ENCODE measurements around the gene SLC12A7.

SLC12A7 gene

GRCh38 chr5:1017056-1017455, 94.8 kb downstream of the SLC12A7 start:
- H3K27ac ChIP-seq (ENCODE audit: low read length) = no peak overlapping the region
- H3K36me3 ChIP-seq (ENCODE audit: control insufficient read depth, low read depth, low read length) = no peaks in the 10 kb centered on the region
- H3K27me3 ChIP-seq (ENCODE audit: control insufficient read depth, insufficient read depth, low read length) = no peaks in the 10 kb centered on the region
- no peaks in the 10 kb centered on the region for H3K9me3 ChIP-seq (ENCODE audit: control insufficient read depth, low read depth, low read length)
- H3K4me3 ChIP-seq (ENCODE audit: low read length) = no peak overlapping the region
- peaks cover 4% of the 10 kb centered on the region for H3K4me1 ChIP-seq (ENCODE audit: control insufficient read depth, low read depth, low read length)
- no peak overlapping the region for H3K9ac ChIP-seq (ENCODE audit: low read length)

- H3K4me1 ChIP-seq (ENCODE audit: control insufficient read depth, low read depth, low read length) = peaks cover 2% of the 10 kb centered on the region
- no peaks in the 10 kb centered on the region for H3K9me3 ChIP-seq (ENCODE audit: control insufficient read depth, low read depth, low read length)
- no peak overlapping the region for H3K9ac ChIP-seq (ENCODE audit: low read length)
- H3K27ac ChIP-seq (ENCODE audit: low read length) = no peak overlapping the region
- no peaks in the 10 kb centered on the region for H3K27me3 ChIP-seq (ENCODE audit: control insufficient read depth, insufficient read depth, low read length)
- no peaks in the 10 kb centered on the region for H3K36me3 ChIP-seq (ENCODE audit: control insufficient read depth, low read depth, low read length)
- H3K4me3 ChIP-seq (ENCODE audit: low read length) = no peak overlapping the region
Measured at GRCh38 chr5:1016476-1016875, 95.4 kb downstream of the SLC12A7 start.

GRCh38 chr5:1016036-1016435, 95.8 kb downstream of the SLC12A7 start:
- no peaks in the 10 kb centered on the region for H3K9me3 ChIP-seq (ENCODE audit: control insufficient read depth, low read depth, low read length)
- no peak overlapping the region for H3K4me3 ChIP-seq (ENCODE audit: low read length)
- no peaks in the 10 kb centered on the region for H3K36me3 ChIP-seq (ENCODE audit: control insufficient read depth, low read depth, low read length)
- no peak overlapping the region for H3K9ac ChIP-seq (ENCODE audit: low read length)
- H3K27me3 ChIP-seq (ENCODE audit: control insufficient read depth, insufficient read depth, low read length) = no peaks in the 10 kb centered on the region
- H3K4me1 ChIP-seq (ENCODE audit: control insufficient read depth, low read depth, low read length) = peaks cover under 1% of the 10 kb centered on the region
- H3K27ac ChIP-seq (ENCODE audit: low read length) = no peak overlapping the region

GRCh38 chr5:1015507-1015906, 96.4 kb downstream of the SLC12A7 start:
- H3K4me1 ChIP-seq (ENCODE audit: control insufficient read depth, low read depth, low read length) = peaks cover 5% of the 10 kb centered on the region
- no peak overlapping the region for H3K27ac ChIP-seq (ENCODE audit: low read length)
- H3K36me3 ChIP-seq (ENCODE audit: control insufficient read depth, low read depth, low read length) = no peaks in the 10 kb centered on the region
- H3K9ac ChIP-seq (ENCODE audit: low read length) = no peak overlapping the region
- no peaks in the 10 kb centered on the region for H3K9me3 ChIP-seq (ENCODE audit: control insufficient read depth, low read depth, low read length)
- peaks cover 5% of the 10 kb centered on the region for H3K27me3 ChIP-seq (ENCODE audit: control insufficient read depth, insufficient read depth, low read length)
- no peak overlapping the region for H3K4me3 ChIP-seq (ENCODE audit: low read length)

DNA sequence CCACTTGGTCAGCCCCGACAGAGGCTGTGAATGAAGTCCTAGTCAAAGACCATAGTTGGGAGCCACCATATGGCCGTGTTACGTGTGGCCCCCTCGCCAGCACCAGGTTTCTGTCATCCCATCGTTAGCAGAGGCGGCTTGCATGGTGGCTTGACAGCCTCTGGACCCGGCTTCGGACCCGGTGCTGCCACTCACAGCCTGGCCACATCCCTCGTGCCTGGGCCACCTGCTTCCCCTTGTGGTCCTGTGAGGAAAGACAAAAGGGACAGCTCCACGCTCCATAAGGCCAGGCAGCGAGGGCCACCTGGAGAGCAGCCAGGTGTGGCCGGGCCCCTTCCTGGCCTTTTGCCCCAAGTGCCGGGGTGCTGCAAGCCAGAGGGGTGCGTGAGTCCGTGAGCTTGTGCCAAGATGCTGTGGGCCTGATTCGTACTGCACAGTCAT, 97.1 kb downstream of the SLC12A7 start:
- no peak overlapping the region for H3K27ac ChIP-seq (ENCODE audit: low read length)
- H3K4me1 ChIP-seq (ENCODE audit: control insufficient read depth, low read depth, low read length) = peaks cover 6% of the 10 kb centered on the region
- H3K36me3 ChIP-seq (ENCODE audit: control insufficient read depth, low read depth, low read length) = no peaks in the 10 kb centered on the region
- H3K9me3 ChIP-seq (ENCODE audit: control insufficient read depth, low read depth, low read length) = no peaks in the 10 kb centered on the region
- peaks cover 12% of the 10 kb centered on the region for H3K27me3 ChIP-seq (ENCODE audit: control insufficient read depth, insufficient read depth, low read length)
- H3K9ac ChIP-seq (ENCODE audit: low read length) = no peak overlapping the region
- no peak overlapping the region for H3K4me3 ChIP-seq (ENCODE audit: low read length)

GRCh38 chr5:1014346-1014745, 97.5 kb downstream of the SLC12A7 start:
- H3K27ac ChIP-seq (ENCODE audit: low read length) = no peak overlapping the region

DNA sequence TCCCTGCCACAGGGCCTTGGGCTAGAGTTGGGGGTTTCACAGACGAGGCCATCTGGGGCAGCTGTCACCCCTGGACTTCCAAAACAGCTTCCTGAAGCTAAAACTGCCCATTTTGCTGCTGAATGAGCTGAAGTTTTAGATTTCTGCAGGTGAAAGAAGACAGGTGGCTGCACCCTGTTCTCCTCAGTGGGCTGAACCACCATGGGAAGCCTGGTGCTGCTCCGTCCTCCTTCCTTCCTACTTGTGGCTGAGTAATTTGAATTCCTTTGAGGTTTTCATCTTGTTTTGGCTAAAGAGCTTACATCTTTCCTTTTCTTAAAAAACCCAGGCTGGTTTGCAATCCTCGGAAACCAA, 97.9 kb downstream of the SLC12A7 start:
- H3K9ac ChIP-seq (ENCODE audit: low read length) = no peak overlapping the region
- H3K4me3 ChIP-seq (ENCODE audit: low read length) = no peak overlapping the region
- no peaks in the 10 kb centered on the region for H3K9me3 ChIP-seq (ENCODE audit: control insufficient read depth, low read depth, low read length)
- H3K4me1 ChIP-seq (ENCODE audit: control insufficient read depth, low read depth, low read length) = peaks cover 6% of the 10 kb centered on the region
- H3K27ac ChIP-seq (ENCODE audit: low read length) = no peak overlapping the region
- H3K27me3 ChIP-seq (ENCODE audit: control insufficient read depth, insufficient read depth, low read length) = peaks cover 20% of the 10 kb centered on the region
- no peaks in the 10 kb centered on the region for H3K36me3 ChIP-seq (ENCODE audit: control insufficient read depth, low read depth, low read length)

More at GRCh38 chr5:1014346-1014745, 97.5 kb downstream of the SLC12A7 start:
- Histone ChIP-seq H3K4me1 (ENCODE audit: control insufficient read depth, low read depth, low read length) (peaks cover 6% of the 10 kb centered on the region), H3K9ac (ENCODE audit: low read length) (no peak overlapping the region), H3K4me3 (ENCODE audit: low read length) (no peak overlapping the region), H3K36me3 (ENCODE audit: control insufficient read depth, low read depth, low read length) (no peaks in the 10 kb centered on the region), H3K9me3 (ENCODE audit: control insufficient read depth, low read depth, low read length) (no peaks in the 10 kb centered on the region), H3K27me3 (ENCODE audit: control insufficient read depth, insufficient read depth, low read length) (peaks cover 17% of the 10 kb centered on the region)

- no peak overlapping the region for H3K9ac ChIP-seq (ENCODE audit: low read length)
- peaks cover 6% of the 10 kb centered on the region for H3K4me1 ChIP-seq (ENCODE audit: control insufficient read depth, low read depth, low read length)
- H3K27ac ChIP-seq (ENCODE audit: low read length) = no peak overlapping the region
- H3K36me3 ChIP-seq (ENCODE audit: control insufficient read depth, low read depth, low read length) = no peaks in the 10 kb centered on the region
- H3K4me3 ChIP-seq (ENCODE audit: low read length) = no peak overlapping the region
- peaks cover 20% of the 10 kb centered on the region for H3K27me3 ChIP-seq (ENCODE audit: control insufficient read depth, insufficient read depth, low read length)
- H3K9me3 ChIP-seq (ENCODE audit: control insufficient read depth, low read depth, low read length) = no peaks in the 10 kb centered on the region
Measured at GRCh38 chr5:1013238-1013947, 98.5 kb downstream of the SLC12A7 start.

- no peak overlapping the region for H3K27ac ChIP-seq (ENCODE audit: low read length)
- no peaks in the 10 kb centered on the region for H3K36me3 ChIP-seq (ENCODE audit: control insufficient read depth, low read depth, low read length)
- H3K27me3 ChIP-seq (ENCODE audit: control insufficient read depth, insufficient read depth, low read length) = peaks cover 24% of the 10 kb centered on the region
- H3K9ac ChIP-seq (ENCODE audit: low read length) = no peak overlapping the region
- no peak overlapping the region for H3K4me3 ChIP-seq (ENCODE audit: low read length)
- H3K9me3 ChIP-seq (ENCODE audit: control insufficient read depth, low read depth, low read length) = no peaks in the 10 kb centered on the region
- H3K4me1 ChIP-seq (ENCODE audit: control insufficient read depth, low read depth, low read length) = peaks cover 6% of the 10 kb centered on the region
Measured at GRCh38 chr5:1012900-1013237, 99.0 kb downstream of the SLC12A7 start.

DNA sequence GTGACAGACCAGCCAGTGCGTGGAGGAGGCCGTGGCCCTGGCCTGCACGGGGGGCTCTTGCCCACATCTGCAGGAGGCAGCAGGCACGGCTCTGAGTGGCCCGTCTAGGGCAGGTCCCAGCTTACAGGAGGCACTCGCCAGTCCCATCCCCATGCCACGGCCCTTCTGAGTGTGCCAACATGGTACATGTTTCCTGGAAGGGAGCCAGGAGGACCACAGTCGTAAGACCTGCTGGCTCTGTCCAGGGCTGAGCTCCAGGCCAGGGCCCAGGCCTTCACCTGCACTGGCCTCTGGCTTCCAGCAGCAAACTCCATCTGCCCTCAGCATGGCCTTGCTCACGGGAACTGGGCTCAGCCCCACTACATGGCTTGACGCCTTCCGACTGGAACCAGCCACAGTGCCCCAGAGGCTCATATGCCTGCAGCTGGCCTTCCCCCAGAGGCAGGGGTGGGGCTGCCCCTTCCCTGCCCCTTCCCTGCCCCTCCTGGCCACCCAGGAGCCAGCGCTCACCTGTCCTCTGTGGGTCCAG, 99.5 kb downstream of the SLC12A7 start:
- no peak overlapping the region for H3K27ac ChIP-seq (ENCODE audit: low read length)
- peaks cover 29% of the 10 kb centered on the region for H3K27me3 ChIP-seq (ENCODE audit: control insufficient read depth, insufficient read depth, low read length)
- H3K4me1 ChIP-seq (ENCODE audit: control insufficient read depth, low read depth, low read length) = peaks cover 6% of the 10 kb centered on the region
- H3K9me3 ChIP-seq (ENCODE audit: control insufficient read depth, low read depth, low read length) = no peaks in the 10 kb centered on the region
- no peak overlapping the region for H3K9ac ChIP-seq (ENCODE audit: low read length)
- H3K36me3 ChIP-seq (ENCODE audit: control insufficient read depth, low read depth, low read length) = no peaks in the 10 kb centered on the region
- H3K4me3 ChIP-seq (ENCODE audit: low read length) = no peak overlapping the region

DNA sequence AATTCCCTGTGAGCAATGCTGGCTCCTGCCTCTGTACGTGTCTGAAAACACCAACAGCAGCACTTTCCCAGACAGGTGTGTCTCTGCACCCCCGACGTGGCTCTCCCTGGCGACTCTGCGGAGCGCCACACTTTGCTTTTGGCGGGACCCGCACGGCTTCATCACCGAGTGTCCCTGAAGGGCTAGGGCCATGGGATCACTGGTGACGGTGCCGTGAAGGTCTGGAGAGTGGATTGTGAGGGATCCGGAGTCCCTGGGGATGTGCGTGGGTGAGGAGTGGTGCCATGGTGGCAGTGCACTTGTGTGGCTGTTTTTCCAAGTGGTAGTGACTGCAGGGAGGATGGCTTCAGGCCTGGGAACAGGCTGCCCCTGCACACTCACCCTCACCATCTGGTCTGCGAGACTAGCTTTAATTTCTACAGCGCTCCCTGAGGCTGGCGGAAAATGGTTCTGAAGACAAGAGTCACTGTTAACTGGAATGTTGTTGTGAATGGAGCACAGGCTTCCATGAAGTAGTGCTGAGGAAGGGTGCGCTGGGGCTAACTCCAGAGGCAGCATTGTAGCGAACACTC, 100.0 kb downstream of the SLC12A7 start:
- Histone ChIP-seq H3K9ac (ENCODE audit: low read length) (no peak overlapping the region), H3K4me3 (ENCODE audit: low read length) (no peak overlapping the region), H3K9me3 (ENCODE audit: control insufficient read depth, low read depth, low read length) (no peaks in the 10 kb centered on the region), H3K36me3 (ENCODE audit: control insufficient read depth, low read depth, low read length) (no peaks in the 10 kb centered on the region), H3K27ac (ENCODE audit: low read length) (no peak overlapping the region), H3K27me3 (ENCODE audit: control insufficient read depth, insufficient read depth, low read length) (peaks cover 34% of the 10 kb centered on the region), H3K4me1 (ENCODE audit: control insufficient read depth, low read depth, low read length) (peaks cover 6% of the 10 kb centered on the region)

- peaks cover 6% of the 10 kb centered on the region for H3K4me1 ChIP-seq (ENCODE audit: control insufficient read depth, low read depth, low read length)
- no peak overlapping the region for H3K27ac ChIP-seq (ENCODE audit: low read length)
- no peaks in the 10 kb centered on the region for H3K9me3 ChIP-seq (ENCODE audit: control insufficient read depth, low read depth, low read length)
- no peaks in the 10 kb centered on the region for H3K36me3 ChIP-seq (ENCODE audit: control insufficient read depth, low read depth, low read length)
- no peak overlapping the region for H3K9ac ChIP-seq (ENCODE audit: low read length)
- no peak overlapping the region for H3K4me3 ChIP-seq (ENCODE audit: low read length)
- peaks cover 40% of the 10 kb centered on the region for H3K27me3 ChIP-seq (ENCODE audit: control insufficient read depth, insufficient read depth, low read length)
Measured at GRCh38 chr5:1011226-1011631, 100.6 kb downstream of the SLC12A7 start.

Measured in iPS-18a (cell line).